Epithelial cell of proximal tubule (primary cell): ENCODE results near the gene KCTD2. TPM values are rescaled to one million over a fixed set of nuclear protein-coding genes. Genes with fewer than 3 reads are reported as not detected.
"Not testable (repeated sequence)": the region's sequence is repeated elsewhere in the genome, so short reads cannot be mapped to it uniquely, and the experiment has no call there.

Experiments used
- DNase-seq: peaks from one replicate; pipeline ENCODE4 v3.0.0-alpha.2; 2011; ENCODE audit warnings: low read depth
- H3K4me3 ChIP-seq: 2 replicates; pipeline ENCODE4 v1.5.1; 2011; ENCODE audit warnings: low read depth, mild to moderate bottlenecking, low read length
- CTCF ChIP-seq: conservative IDR thresholded peaks from 2 replicates; pipeline ENCODE4 v1.5.1; 2012; ENCODE audit warnings: low read depth, mild to moderate bottlenecking, low read length
- total RNA-seq: library from RNA; depleted of rRNA; stranded (reverse); fragments of >200 nt; gene quantifications from 2 replicates; pipeline ENCODE4 v1.2.3, GENCODE V29; 2015

The KCTD2 gene
- total RNA-seq, 1 donor from 2014 or later = 19.2 TPM

GRCh38 chr17:75004371-75004770 lies 42.7 kb upstream of the KCTD2 start:
- H3K4me3 ChIP-seq = no peak overlapping the region
- no peak for DNase-seq
- no peak for TF ChIP-seq CTCF

GRCh38 chr17:75005291-75005690 lies 41.7 kb upstream of the KCTD2 start:
- no peak overlapping the region for H3K4me3 ChIP-seq
- DNase-seq = no peak
- TF ChIP-seq CTCF = no peak

- not testable (repeated sequence) for DNase-seq, H3K4me3 ChIP-seq
Observed at GRCh38 chr17:75006084-75006483, 40.9 kb upstream of the KCTD2 start.

- no peak for TF ChIP-seq CTCF
- no peak for DNase-seq
- no peak overlapping the region for H3K4me3 ChIP-seq
Observed at GRCh38 chr17:75006653-75007052, 40.4 kb upstream of the KCTD2 start.

- TF ChIP-seq CTCF = no peak
- no peak for DNase-seq
- H3K4me3 ChIP-seq = no peak overlapping the region
Observed at GRCh38 chr17:75008373-75008772, 38.7 kb upstream of the KCTD2 start.

GRCh38 chr17:75009139-75009724 lies 37.8 kb upstream of the KCTD2 start:
- DNase-seq = no peak
- H3K4me3 ChIP-seq = no peak overlapping the region
- TF ChIP-seq CTCF = no peak

- TF ChIP-seq CTCF = no peak
- peak; percentile 43 for DNase-seq
- H3K4me3 ChIP-seq = no peak overlapping the region
Observed at GRCh38 chr17:75010683-75011400, 36.2 kb upstream of the KCTD2 start.
